ENCODE measurements around the gene FNDC7.

- TF ChIP-seq CTCF (IDR thresholded peaks at IDR 0.05): no peak
- no peak for TF ChIP-seq POLR2A (IDR thresholded peaks at IDR 0.05)
Observed at GRCh38 chr1:108717774-108718316, 5.1 kb downstream of the FNDC7 start.

Measured in uterus (tissue), 2 donors.